Mesodermal cell (in vitro differentiated cells): ENCODE results near the gene AP5B1.

Source experiments
- H3K27ac ChIP-seq: 2 replicates; pipeline ENCODE4 v1.7.0; 2013; ENCODE audit warnings: mild to moderate bottlenecking, low read depth, low read length, moderate library complexity; ENCODE audit not compliant: severe bottlenecking
- H3K36me3 ChIP-seq: 2 replicates; pipeline ENCODE4 v1.7.1; 2013; ENCODE audit warnings: mild to moderate bottlenecking, low read length, moderate library complexity; ENCODE audit not compliant: control insufficient read depth, insufficient read depth
- H3K4me1 ChIP-seq: one replicate; pipeline ENCODE4 v1.7.1; 2013; ENCODE audit warnings: mild to moderate bottlenecking, low read length; ENCODE audit not compliant: insufficient read depth, control insufficient read depth, poor library complexity, severe bottlenecking
- H3K4me3 ChIP-seq: 2 replicates; pipeline ENCODE4 v1.7.0; 2013; ENCODE audit warnings: low read length, control low read depth, mild to moderate bottlenecking; ENCODE audit not compliant: insufficient read depth, poor library complexity, severe bottlenecking; ENCODE audit errors: extremely low read depth
- H3K9me3 ChIP-seq: 2 replicates; pipeline ENCODE4 v1.7.1; 2013; ENCODE audit warnings: mild to moderate bottlenecking, low read length, moderate library complexity; ENCODE audit not compliant: control insufficient read depth
- WGBS, 2 experiments: methylation state at CpG; one replicate each; pipeline ENCODE4 v1.1.5; 2013; ENCODE audit warnings: missing lambda C conversion rate in 2 of 2; ENCODE audit not compliant: insufficient coverage in 2 of 2; 5-methylcytosine and 5-hydroxymethylcytosine counted together

Gene AP5B1

DNA sequence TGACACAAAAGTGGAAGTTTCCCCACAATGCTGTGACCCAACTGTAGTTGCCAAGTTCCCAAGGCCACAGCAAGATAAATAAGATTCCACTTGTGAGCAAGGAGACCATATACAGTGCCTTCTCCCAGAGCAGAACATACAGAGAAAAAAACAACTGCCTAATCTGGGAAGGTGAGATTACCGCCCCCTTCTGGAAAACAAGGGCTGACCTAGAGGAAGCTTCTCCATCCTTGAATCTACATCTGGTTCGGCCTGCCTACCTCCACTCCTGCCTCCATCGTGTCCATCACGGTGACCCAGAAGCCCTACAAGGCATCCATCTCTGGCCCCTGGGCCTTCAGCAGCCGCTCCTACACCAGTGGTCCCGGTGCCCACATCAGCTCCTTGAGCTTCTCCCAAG, 54.1 kb downstream of the AP5B1 start:
- Histone ChIP-seq H3K27ac (no peak overlapping the region), H3K9me3 (peaks cover under 1% of the 10 kb centered on the region), H3K4me3 (no peak overlapping the region), H3K36me3 (no peaks in the 10 kb centered on the region), H3K4me1 (no peaks in the 10 kb centered on the region)
- 50 to 57% methylated on average over 1 to 4 of the region's 6 CpGs for WGBS, 2 experiments
